Central memory CD8-positive, alpha-beta T cell (primary cell): ENCODE results near the gene MTOR.
"Not testable (repeated sequence)": the region's sequence is repeated elsewhere in the genome, so short reads cannot be mapped to it uniquely, and the experiment has no call there.

Experiments
- ATAC-seq: fragments of 150-1000 bp; cut with Tn5 transposase; replicated peaks from 2 replicates; pipeline ENCODE4 v1.10.0; 2022; ENCODE audit warnings: mild to moderate bottlenecking, moderate FRiP score, moderate number of reproducible peaks; ENCODE audit not compliant: poor library complexity, severe bottlenecking; ENCODE audit errors: extremely low read depth
- DNase-seq, 2 donors: peaks; one replicate each; pipeline ENCODE4 v3.0.0; 2021; ENCODE audit warnings: low spot score in 2 of 2
- H3K27ac Mint-ChIP-seq: one replicate; pipeline ENCODE4 v1.8.0; 2022; ENCODE audit warnings: low read depth, mild to moderate bottlenecking, moderate library complexity, mixed read lengths
- H3K27me3 Mint-ChIP-seq: one replicate; pipeline ENCODE4 v1.8.0; 2022; ENCODE audit warnings: mixed read lengths
- H3K36me3 Mint-ChIP-seq: one replicate; pipeline ENCODE4 v1.8.0; 2022; ENCODE audit warnings: mild to moderate bottlenecking, moderate library complexity, mixed read lengths; ENCODE audit not compliant: insufficient read depth
- H3K4me1 Mint-ChIP-seq: one replicate; pipeline ENCODE4 v1.8.0; 2022; ENCODE audit warnings: mixed read lengths
- H3K4me3 Mint-ChIP-seq: one replicate; pipeline ENCODE4 v1.8.0; 2022; ENCODE audit warnings: mild to moderate bottlenecking, moderate library complexity, mixed read lengths
- H3K9me3 Mint-ChIP-seq: one replicate; pipeline ENCODE4 v1.8.0; 2022; ENCODE audit warnings: mixed read lengths

Gene MTOR

GRCh38 chr1:11262171-11263049, at the start of gene MTOR:
MTOR (minus strand) TSS chr1:11262551; CDS start chr1:11259409, 3,142 bp downstream.
- H3K27ac Mint-ChIP-seq, result peak within 1 kb of the TSS; percentile 83
- H3K4me1 Mint-ChIP-seq, result peaks cover 7% of the 10 kb centered on the region
- H3K27me3 Mint-ChIP-seq, result no peaks in the 10 kb centered on the region
- peaks cover 21% of the 10 kb centered on the region for H3K36me3 Mint-ChIP-seq
- peak; percentile 87 to 97 for DNase-seq
- H3K9me3 Mint-ChIP-seq, result no peaks in the 10 kb centered on the region
- peak; percentile 98 for ATAC-seq
- peak within 1 kb of the TSS; percentile 94 for H3K4me3 Mint-ChIP-seq

- Mint-ChIP-seq H3K4me3 (no peak overlapping the region), H3K27me3 (peaks cover 23% of the 10 kb centered on the region), H3K4me1 (no peaks in the 10 kb centered on the region), H3K27ac (no peak overlapping the region), H3K9me3 (no peaks in the 10 kb centered on the region), H3K36me3 (peaks cover 1% of the 10 kb centered on the region)
- ATAC-seq (no peak), DNase-seq (no peak)
Measured at GRCh38 chr1:11309385-11309784, 47.0 kb upstream of the MTOR start.

- H3K9me3 Mint-ChIP-seq, result no peaks in the 10 kb centered on the region
- H3K4me3 Mint-ChIP-seq, result no peak overlapping the region
- no peak overlapping the region for H3K27ac Mint-ChIP-seq
- H3K36me3 Mint-ChIP-seq, result peaks cover 1% of the 10 kb centered on the region
- ATAC-seq (no peak), DNase-seq (no peak)
- H3K27me3 Mint-ChIP-seq, result peaks cover 23% of the 10 kb centered on the region
- H3K4me1 Mint-ChIP-seq, result no peaks in the 10 kb centered on the region
Measured at GRCh38 chr1:11308699-11309224, 46.4 kb upstream of the MTOR start.

GRCh38 chr1:11307852-11308251, 45.5 kb upstream of the MTOR start:
- no peaks in the 10 kb centered on the region for H3K9me3 Mint-ChIP-seq
- peaks cover 23% of the 10 kb centered on the region for H3K27me3 Mint-ChIP-seq
- DNase-seq (no peak), ATAC-seq (no peak)
- H3K4me3 Mint-ChIP-seq, result no peak overlapping the region
- no peaks in the 10 kb centered on the region for H3K4me1 Mint-ChIP-seq
- peaks cover 1% of the 10 kb centered on the region for H3K36me3 Mint-ChIP-seq
- no peak overlapping the region for H3K27ac Mint-ChIP-seq

- H3K9me3 Mint-ChIP-seq, H3K4me1 Mint-ChIP-seq, H3K4me3 Mint-ChIP-seq, H3K27ac Mint-ChIP-seq, ATAC-seq, H3K36me3 Mint-ChIP-seq, DNase-seq, H3K27me3 Mint-ChIP-seq: not testable (repeated sequence)
Measured at GRCh38 chr1:11305516-11305915, 43.2 kb upstream of the MTOR start.

GRCh38 chr1:11302366-11302765, 40.0 kb upstream of the MTOR start:
- Mint-ChIP-seq H3K9me3 (no peaks in the 10 kb centered on the region), H3K36me3 (peaks cover 2% of the 10 kb centered on the region), H3K4me3 (no peak overlapping the region), H3K27ac (no peak overlapping the region), H3K27me3 (no peaks in the 10 kb centered on the region), H3K4me1 (no peaks in the 10 kb centered on the region)
- ATAC-seq (no peak), DNase-seq (no peak)

GRCh38 chr1:11301601-11302000, 39.2 kb upstream of the MTOR start:
- no peak for DNase-seq
- peaks cover 2% of the 10 kb centered on the region for H3K36me3 Mint-ChIP-seq
- H3K27ac Mint-ChIP-seq, result no peak overlapping the region
- H3K9me3 Mint-ChIP-seq, result no peaks in the 10 kb centered on the region
- no peak overlapping the region for H3K4me3 Mint-ChIP-seq
- ATAC-seq, result no peak
- H3K4me1 Mint-ChIP-seq, result no peaks in the 10 kb centered on the region
- no peaks in the 10 kb centered on the region for H3K27me3 Mint-ChIP-seq

- H3K27me3 Mint-ChIP-seq, result no peaks in the 10 kb centered on the region
- H3K9me3 Mint-ChIP-seq, result no peaks in the 10 kb centered on the region
- H3K36me3 Mint-ChIP-seq, result peaks cover 5% of the 10 kb centered on the region
- ATAC-seq (no peak), DNase-seq (no peak)
- no peak overlapping the region for H3K27ac Mint-ChIP-seq
- H3K4me1 Mint-ChIP-seq, result peaks cover 5% of the 10 kb centered on the region
- no peak overlapping the region for H3K4me3 Mint-ChIP-seq
Measured at GRCh38 chr1:11299225-11299574, 36.8 kb upstream of the MTOR start.

- DNase-seq, result no peak
- Mint-ChIP-seq H3K4me3 (no peak overlapping the region), H3K4me1 (peaks cover 5% of the 10 kb centered on the region), H3K27ac (no peak overlapping the region), H3K36me3 (peaks cover 5% of the 10 kb centered on the region), H3K9me3 (no peaks in the 10 kb centered on the region), H3K27me3 (no peaks in the 10 kb centered on the region)
- ATAC-seq, result no peak
Measured at GRCh38 chr1:11298390-11299224, 36.3 kb upstream of the MTOR start.

- not testable (repeated sequence) for H3K27ac Mint-ChIP-seq, ATAC-seq, H3K4me3 Mint-ChIP-seq, DNase-seq, H3K9me3 Mint-ChIP-seq, H3K27me3 Mint-ChIP-seq, H3K36me3 Mint-ChIP-seq, H3K4me1 Mint-ChIP-seq
Measured at GRCh38 chr1:11297774-11298173, 35.4 kb upstream of the MTOR start.

- no peak overlapping the region for H3K27ac Mint-ChIP-seq
- H3K36me3 Mint-ChIP-seq, result peaks cover 14% of the 10 kb centered on the region
- DNase-seq (no peak), ATAC-seq (no peak)
- no peak overlapping the region for H3K4me3 Mint-ChIP-seq
- H3K4me1 Mint-ChIP-seq, result peaks cover 5% of the 10 kb centered on the region
- H3K9me3 Mint-ChIP-seq, result no peaks in the 10 kb centered on the region
- H3K27me3 Mint-ChIP-seq, result no peaks in the 10 kb centered on the region
Measured at GRCh38 chr1:11295905-11296304, 33.6 kb upstream of the MTOR start.

GRCh38 chr1:11294951-11295350, 32.6 kb upstream of the MTOR start:
- Mint-ChIP-seq H3K36me3 (peaks cover 17% of the 10 kb centered on the region), H3K4me1 (peaks cover 5% of the 10 kb centered on the region), H3K4me3 (no peak overlapping the region), H3K9me3 (no peaks in the 10 kb centered on the region), H3K27ac (no peak overlapping the region), H3K27me3 (no peaks in the 10 kb centered on the region)
- ATAC-seq (no peak), DNase-seq (no peak)
